Choroid plexus epithelial cell (primary cell): Measurements from ENCODE around the gene PDP2.
A peak's percentile ranks its signal among the peaks of the same experiment; 100 is the strongest.

Experiments used
- DNase-seq: peaks from one replicate; pipeline ENCODE4 v3.0.0-alpha.2; 2010; ENCODE audit warnings: low read depth
- H3K4me3 ChIP-seq: 2 replicates; pipeline ENCODE4 v1.5.1; 2011; ENCODE audit warnings: low read depth, mild to moderate bottlenecking, control low read depth, low read length, moderate library complexity
- TF ChIP-seq, protein P1 (sequence below): conservative IDR thresholded peaks from 2 replicates; pipeline ENCODE4 v1.5.1; 2011; ENCODE audit warnings: low read depth, mild to moderate bottlenecking, control low read depth, inconsistent platforms, low read length, moderate library complexity

Gene PDP2, protein sequence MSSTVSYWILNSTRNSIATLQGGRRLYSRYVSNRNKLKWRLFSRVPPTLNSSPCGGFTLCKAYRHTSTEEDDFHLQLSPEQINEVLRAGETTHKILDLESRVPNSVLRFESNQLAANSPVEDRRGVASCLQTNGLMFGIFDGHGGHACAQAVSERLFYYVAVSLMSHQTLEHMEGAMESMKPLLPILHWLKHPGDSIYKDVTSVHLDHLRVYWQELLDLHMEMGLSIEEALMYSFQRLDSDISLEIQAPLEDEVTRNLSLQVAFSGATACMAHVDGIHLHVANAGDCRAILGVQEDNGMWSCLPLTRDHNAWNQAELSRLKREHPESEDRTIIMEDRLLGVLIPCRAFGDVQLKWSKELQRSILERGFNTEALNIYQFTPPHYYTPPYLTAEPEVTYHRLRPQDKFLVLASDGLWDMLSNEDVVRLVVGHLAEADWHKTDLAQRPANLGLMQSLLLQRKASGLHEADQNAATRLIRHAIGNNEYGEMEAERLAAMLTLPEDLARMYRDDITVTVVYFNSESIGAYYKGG

DNA sequence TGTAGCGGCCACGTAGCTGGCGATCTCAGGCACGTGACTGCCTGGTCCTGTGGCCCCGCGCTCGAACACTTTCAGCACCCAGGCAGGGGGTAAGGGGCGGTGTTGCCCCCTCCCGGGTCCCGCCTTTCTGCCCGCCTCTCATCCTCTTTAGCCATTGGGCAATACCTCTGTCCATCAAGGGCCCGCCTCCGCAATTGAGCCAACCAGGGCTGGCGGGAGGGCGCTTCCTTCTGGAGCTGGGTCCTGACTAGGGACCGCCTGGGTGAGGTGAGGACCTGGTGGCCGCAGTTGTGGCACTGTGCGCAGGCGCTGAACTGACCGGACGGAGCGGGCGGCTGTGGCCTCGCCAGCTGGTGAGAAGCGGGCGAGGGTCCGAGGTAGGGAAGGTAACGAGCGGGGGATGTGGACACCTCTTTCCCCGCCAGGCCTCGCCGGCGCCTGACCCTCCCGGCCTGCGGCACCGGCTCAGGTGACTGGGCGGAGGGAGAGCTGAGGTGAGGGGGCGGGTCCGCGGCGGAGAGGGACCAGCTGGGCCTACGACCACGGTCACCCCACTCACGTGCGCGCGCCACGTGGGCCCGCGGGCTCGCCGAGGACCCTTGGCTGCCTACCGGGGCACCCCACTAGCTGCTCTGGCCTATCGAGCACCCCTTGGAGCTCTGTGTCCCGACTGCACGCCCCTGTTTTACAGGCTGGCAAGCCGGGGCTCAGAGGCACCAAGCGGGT is at the start of gene PDP2:
Gene PDP2 (plus strand): TSS at position 228 of the 726 bp plus-strand sequence. CDS start 3,770 bp downstream, outside the sequence.
- H3K4me3 ChIP-seq = peak within 1 kb of the TSS; percentile 97
- TF ChIP-seq, protein P1, sequence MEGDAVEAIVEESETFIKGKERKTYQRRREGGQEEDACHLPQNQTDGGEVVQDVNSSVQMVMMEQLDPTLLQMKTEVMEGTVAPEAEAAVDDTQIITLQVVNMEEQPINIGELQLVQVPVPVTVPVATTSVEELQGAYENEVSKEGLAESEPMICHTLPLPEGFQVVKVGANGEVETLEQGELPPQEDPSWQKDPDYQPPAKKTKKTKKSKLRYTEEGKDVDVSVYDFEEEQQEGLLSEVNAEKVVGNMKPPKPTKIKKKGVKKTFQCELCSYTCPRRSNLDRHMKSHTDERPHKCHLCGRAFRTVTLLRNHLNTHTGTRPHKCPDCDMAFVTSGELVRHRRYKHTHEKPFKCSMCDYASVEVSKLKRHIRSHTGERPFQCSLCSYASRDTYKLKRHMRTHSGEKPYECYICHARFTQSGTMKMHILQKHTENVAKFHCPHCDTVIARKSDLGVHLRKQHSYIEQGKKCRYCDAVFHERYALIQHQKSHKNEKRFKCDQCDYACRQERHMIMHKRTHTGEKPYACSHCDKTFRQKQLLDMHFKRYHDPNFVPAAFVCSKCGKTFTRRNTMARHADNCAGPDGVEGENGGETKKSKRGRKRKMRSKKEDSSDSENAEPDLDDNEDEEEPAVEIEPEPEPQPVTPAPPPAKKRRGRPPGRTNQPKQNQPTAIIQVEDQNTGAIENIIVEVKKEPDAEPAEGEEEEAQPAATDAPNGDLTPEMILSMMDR = no peak
- DNase-seq = peak; percentile 96

DNA sequence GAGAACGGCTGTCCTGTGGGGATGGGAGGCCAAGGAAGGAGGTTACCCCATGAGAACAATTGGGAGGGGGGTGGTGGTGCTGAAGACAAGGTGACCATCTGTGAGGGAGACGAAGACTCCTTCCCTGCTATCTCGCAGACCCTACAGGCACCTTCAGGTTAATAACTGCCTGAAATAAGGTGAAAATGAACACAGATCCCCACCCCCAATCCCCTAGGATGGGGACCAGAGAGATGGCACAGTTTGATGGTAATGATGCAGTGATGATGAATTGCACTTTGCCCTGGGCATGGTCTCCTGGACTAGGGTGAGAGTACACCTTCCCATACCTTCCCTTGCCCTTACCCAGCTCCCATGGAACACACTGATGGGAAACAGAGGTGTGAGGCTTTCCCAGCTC is 48.1 kb upstream of the PDP2 start:
- DNase-seq = no peak
- TF ChIP-seq, protein P1 = no peak

DNA sequence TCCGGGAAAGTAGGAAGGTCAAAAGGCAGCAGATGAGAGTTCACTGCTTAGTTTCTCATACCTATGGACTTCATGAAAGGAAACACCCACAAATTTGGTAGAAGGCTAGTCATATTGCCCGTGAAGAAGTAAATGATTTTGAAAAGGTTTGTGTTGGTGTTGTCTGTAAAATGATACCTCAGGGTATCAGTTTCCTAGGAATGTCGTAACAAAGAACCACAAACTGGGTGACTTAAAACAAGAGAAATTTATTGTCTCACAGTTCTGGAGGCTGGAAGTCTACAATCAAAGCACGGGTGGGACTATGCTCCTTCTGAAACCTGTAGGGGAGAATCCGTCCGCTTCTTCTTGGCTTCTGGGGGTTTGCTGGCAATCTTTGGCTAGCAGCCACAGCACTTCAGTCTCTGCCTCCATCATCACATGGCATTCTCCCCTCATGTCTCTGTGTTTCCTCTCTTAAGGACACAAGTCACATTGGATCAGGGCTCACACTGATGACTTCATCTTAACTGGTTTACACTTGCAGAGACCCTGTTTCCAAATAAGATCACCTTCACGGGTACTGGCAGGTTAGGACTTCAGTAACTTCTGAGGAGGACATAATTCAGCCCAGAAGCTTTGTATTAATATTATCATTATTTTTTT is 47.5 kb upstream of the PDP2 start:
- TF ChIP-seq, protein P1 = no peak
- DNase-seq = peak; percentile 72
- no peak overlapping the region for H3K4me3 ChIP-seq

More for the DNA sequence above, 48.1 kb upstream of the PDP2 start:
- no peak overlapping the region for H3K4me3 ChIP-seq

DNA sequence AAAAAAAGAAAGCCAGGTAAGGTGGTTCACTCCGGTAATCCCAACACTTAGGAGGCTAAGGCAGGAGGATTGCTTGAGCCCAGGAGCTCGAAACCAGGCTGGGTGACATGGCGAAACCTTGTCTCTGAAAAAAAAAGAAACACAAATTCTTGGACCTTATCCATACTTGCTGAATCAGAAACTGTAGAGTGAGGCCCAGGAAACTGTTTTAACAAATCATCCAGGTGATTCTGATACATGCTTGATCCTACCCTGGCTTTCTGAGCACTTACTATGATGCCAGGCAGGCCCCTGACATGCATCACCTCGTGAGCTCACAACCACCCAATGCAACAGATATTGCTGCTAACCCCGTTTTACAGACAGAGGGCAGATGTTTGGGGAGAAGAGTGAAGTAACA is 45.6 kb upstream of the PDP2 start:
- TF ChIP-seq, protein P1 = no peak
- no peak overlapping the region for H3K4me3 ChIP-seq
- DNase-seq = no peak

DNA sequence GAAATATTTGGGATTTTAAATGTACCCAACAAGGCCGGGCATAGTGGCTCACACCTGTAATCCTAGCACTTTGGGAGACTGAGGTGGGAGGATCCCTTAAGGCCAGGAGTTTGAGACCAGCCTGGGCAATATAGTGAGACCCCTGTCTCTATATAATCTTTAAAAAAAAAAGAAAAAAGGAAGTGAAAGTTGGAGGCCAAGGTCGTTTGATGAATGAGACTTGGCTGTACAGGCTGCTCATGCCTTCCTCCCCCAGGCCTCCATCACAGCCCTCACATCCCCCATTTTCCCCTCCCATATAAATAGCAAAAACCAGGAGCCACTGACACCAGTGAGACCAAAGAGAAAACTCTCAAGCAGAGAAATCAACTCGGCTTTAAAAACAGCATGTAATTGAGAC is 39.4 kb upstream of the PDP2 start:
- no peak overlapping the region for H3K4me3 ChIP-seq
- no peak for DNase-seq
- TF ChIP-seq, protein P1 = no peak

DNA sequence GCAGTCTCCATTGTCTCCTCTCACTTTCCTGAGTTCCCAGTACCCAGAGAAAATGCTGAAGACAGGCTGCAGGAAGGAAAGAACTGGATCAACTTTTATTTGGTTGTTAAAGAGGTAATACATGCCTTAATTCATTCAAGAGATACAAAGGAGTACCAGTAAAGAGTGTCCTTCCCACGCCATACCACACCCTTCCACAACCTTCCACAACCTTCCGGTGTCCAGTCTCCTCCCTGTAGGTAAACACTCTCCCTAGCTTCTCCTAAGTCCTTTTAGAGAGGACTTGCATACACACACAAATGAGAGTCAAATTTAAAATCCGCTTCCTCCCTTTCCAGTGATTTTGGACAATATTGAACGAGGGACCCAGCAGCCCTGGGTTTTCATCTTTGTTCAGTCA is 38.9 kb upstream of the PDP2 start:
- H3K4me3 ChIP-seq = no peak overlapping the region
- DNase-seq = no peak
- TF ChIP-seq, protein P1 = no peak
